ENCODE measurements around the gene S100A2. TPM values are rescaled to one million over a fixed set of nuclear protein-coding genes. Genes with fewer than 3 reads are reported as not detected.

S100A2 gene
- total RNA-seq, 1 donor from 2014 or later = 1,251 TPM

DNA sequence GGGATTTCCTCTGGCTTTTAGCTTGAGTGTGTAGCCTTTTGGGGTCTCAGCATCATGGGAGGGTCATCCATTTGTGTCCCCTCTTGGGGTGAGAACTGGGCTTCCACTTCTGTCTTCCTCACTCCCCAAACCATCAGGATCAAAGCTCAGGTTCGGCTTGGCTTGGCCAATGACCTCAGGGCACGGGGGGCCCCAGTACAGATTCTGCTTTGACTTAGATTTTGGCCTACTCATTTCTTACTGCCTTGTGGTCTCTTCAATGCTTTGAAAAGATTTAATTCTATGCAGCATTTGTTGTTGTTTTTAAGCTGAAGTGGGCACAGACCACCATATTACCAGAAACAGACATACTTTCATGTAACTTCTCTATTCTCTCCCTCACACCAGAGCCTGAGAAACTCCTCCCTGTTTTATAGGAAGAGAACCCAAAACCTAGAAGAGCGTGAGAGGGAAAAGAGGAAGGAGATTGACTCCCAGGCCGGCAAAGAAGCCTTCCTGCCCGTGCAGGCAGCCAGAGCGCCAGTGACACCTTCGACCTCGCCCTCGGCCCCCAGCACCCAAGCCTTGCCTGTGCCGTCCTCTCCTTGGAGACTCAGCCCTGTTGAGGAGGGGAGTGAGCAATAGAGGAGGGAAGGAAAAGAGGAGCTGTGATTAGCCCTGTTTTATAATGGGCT, 14.7 kb downstream of the S100A2 start:
- Histone ChIP-seq H3K4me3 (ENCODE audit: low read depth, low read length) (no peak overlapping the region), H3K27me3 (ENCODE audit: control insufficient read depth, insufficient read depth, low read length) (no peaks in the 10 kb centered on the region)
- DNase-seq (ENCODE audit: low read depth) = no peak

DNA sequence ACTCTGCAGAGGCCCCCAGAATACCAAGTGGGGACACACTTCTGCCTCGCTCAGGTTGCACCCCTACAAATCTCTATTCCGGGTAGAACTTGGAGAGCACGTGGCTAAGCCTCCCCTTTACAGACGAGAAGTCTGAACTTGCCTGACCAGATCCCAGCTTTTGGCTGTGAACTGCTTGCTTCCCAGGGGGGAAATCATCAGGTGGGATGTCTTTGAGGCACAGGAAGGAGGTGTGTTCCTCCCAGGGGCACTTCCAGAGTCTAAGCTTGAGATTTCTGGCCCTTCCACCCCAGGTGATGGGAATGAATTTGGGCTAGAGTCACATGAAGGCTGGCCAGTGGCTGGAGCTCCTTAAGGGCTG, 15.3 kb downstream of the S100A2 start:
- FAIRE-seq = no peak
- no peak overlapping the region for H3K4me3 ChIP-seq (ENCODE audit: low read depth, low read length)
- no peak for DNase-seq (ENCODE audit: low read depth)
- no peaks in the 10 kb centered on the region for H3K27me3 ChIP-seq (ENCODE audit: control insufficient read depth, insufficient read depth, low read length)
- TF ChIP-seq, protein P1, sequence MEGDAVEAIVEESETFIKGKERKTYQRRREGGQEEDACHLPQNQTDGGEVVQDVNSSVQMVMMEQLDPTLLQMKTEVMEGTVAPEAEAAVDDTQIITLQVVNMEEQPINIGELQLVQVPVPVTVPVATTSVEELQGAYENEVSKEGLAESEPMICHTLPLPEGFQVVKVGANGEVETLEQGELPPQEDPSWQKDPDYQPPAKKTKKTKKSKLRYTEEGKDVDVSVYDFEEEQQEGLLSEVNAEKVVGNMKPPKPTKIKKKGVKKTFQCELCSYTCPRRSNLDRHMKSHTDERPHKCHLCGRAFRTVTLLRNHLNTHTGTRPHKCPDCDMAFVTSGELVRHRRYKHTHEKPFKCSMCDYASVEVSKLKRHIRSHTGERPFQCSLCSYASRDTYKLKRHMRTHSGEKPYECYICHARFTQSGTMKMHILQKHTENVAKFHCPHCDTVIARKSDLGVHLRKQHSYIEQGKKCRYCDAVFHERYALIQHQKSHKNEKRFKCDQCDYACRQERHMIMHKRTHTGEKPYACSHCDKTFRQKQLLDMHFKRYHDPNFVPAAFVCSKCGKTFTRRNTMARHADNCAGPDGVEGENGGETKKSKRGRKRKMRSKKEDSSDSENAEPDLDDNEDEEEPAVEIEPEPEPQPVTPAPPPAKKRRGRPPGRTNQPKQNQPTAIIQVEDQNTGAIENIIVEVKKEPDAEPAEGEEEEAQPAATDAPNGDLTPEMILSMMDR (IDR thresholded peaks at IDR 0.05; ENCODE audit: insufficient read depth, low read length, severe bottlenecking) = no peak
- peaks cover 16% of the 10 kb centered on the region for H3K36me3 ChIP-seq (ENCODE audit: control insufficient read depth, insufficient read depth, low read length)

More for the DNA sequence above, 14.7 kb downstream of the S100A2 start:
- TF ChIP-seq, protein P1 (IDR thresholded peaks at IDR 0.05; ENCODE audit: insufficient read depth, low read length, severe bottlenecking) = no peak
- no peak for FAIRE-seq
- H3K36me3 ChIP-seq (ENCODE audit: control insufficient read depth, insufficient read depth, low read length) = peaks cover 16% of the 10 kb centered on the region

DNA sequence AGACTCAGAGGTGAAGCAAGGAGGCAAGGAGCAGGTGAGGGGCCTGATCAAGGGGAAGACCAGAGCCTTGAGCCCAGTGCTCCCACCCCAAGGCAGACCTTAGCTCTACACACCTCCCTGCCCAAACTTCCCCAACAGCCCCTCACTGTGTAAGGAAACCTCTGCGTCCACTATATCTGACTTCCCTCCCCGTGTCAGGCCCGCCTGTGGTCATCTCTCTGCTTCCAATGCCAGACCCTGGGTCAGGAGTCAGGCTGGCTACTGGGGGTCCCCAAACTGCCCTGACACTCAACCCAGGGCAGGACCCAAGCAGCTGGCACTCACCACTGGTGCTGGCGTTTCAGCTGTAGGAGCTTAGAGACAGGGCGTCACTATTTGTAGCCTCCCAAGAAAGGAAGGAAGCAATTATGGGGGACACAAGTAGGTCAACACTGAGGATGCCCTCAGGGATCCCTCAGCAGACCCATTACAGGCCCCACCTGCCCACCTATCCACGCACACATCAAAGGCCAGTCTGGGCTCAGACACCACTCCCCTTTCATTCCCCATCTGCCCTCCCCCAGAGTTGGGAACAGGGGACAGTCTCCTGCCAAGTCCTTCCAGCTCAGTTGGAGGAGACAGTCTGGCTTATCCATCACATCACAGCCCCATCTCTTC, 15.8 kb downstream of the S100A2 start:
- no peaks in the 10 kb centered on the region for H3K27me3 ChIP-seq (ENCODE audit: control insufficient read depth, insufficient read depth, low read length)
- no peak overlapping the region for H3K4me3 ChIP-seq (ENCODE audit: low read depth, low read length)
- DNase-seq (ENCODE audit: low read depth) = no peak
- TF ChIP-seq, protein P1 (IDR thresholded peaks at IDR 0.05; ENCODE audit: insufficient read depth, low read length, severe bottlenecking) = no peak
- H3K36me3 ChIP-seq (ENCODE audit: control insufficient read depth, insufficient read depth, low read length) = peaks cover 14% of the 10 kb centered on the region
- FAIRE-seq = no peak

DNA sequence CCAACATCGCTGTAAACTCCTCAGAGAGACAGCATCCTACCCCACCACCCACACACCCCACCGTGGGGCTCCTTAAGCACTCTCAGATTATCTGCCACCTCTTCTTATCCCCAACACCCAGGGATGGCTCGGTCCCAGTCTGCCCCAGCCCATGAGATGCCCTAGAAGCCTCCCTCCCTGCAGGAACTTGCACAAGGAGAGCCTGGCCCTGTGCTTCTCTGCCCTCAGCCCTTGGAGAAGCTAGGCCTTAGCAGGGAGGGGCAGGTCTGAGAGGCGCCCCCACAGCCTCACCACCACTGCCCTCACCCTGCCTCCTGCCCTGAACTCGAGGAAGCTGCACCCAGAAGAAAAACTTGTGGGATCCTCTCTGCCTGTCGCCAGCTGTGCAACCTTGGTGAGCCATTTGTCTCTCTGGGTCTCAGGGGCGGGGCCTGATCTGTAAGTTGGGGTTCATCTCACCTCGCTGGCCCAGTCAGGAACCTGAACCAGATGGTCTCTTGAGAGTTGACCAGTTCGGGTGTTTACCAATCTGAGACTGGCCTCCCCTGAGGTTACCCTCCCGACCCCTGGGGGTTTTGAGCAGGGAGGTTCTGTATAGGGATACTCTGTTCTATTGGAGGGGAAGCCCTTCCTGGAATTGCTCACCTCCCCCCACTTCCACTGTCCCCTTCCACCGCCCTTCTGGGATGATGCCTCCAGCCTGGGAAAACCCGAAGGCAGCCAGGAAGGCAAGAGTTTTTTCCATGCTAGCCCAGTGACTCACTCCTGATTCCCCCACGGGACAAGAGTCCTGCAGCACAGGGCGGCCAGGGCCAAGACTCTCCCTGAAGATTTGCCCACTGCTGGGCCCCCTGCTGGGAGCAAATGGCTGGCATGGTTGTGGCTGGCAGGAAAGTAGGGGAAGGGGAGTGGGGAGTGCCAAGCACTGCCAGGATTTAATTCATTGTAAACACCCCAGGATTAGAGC, 16.6 kb downstream of the S100A2 start, which contains the start of gene S100A3:
Gene S100A3, minus strand, starts transcription at position 537 of the 967 bp plus-strand sequence. CDS start 773 bp downstream, outside the sequence.
- TF ChIP-seq, protein P1 (IDR thresholded peaks at IDR 0.05; ENCODE audit: insufficient read depth, low read length, severe bottlenecking) = peak; percentile 16
- Histone ChIP-seq H3K4me3 (ENCODE audit: low read depth, low read length) (no peak within 1 kb of the TSS), H3K36me3 (ENCODE audit: control insufficient read depth, insufficient read depth, low read length) (peaks cover 14% of the 10 kb centered on the region), H3K27me3 (ENCODE audit: control insufficient read depth, insufficient read depth, low read length) (no peaks in the 10 kb centered on the region)
- DNase-seq (ENCODE audit: low read depth) = peak; percentile 77
- FAIRE-seq = no peak

DNA sequence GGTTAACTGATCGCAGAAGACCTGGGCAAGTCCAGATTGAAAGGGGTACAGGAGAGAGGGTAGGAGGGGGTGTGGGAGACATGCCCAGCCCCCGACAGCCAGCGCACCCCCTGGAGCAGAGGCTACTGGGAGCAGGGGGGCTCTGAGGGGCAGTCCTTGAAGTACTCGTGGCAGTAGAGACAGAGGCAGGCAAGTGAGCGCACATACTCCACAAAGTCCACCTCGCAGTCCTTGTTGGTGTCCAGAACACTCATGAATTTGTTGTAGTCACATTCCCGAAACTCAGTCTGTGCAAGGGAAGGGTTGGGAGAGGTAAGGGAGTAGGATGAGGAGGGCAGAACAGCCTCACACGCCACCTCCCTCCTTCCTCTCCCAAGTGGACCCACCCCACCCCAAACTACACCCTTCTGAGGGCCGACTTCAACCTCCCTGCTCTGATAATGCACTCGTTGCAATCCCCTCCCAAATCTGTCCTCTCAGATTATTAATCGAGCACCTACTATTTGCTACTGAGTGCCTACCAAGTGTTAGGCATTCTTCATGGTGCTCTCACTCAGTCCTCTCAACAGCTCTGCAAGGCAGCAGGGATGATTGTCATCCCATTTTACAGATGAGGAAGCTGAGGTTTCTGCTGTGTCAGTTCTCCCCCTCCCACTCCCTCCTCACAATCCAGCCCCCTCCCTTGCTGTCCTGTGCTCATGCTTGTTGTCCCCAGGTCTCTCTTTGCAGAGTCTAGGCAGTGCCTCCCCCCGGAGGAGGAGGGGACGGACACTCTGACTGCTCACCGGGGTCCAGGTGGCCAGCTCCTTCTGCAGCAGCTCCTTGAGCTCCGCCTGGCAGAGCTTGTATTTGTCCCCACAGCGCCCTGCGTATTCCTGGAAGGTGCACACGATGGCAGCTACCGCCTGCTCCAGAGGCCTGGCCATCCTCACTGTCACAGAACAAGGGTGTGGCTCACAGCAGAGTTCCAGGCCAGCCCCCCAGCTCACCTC, 17.8 kb downstream of the S100A2 start:
- DNase-seq (ENCODE audit: low read depth) = no peak
- Histone ChIP-seq H3K36me3 (ENCODE audit: control insufficient read depth, insufficient read depth, low read length) (peaks cover 8% of the 10 kb centered on the region), H3K4me3 (ENCODE audit: low read depth, low read length) (no peak overlapping the region), H3K27me3 (ENCODE audit: control insufficient read depth, insufficient read depth, low read length) (no peaks in the 10 kb centered on the region)
- FAIRE-seq = no peak
- TF ChIP-seq, protein P1 (IDR thresholded peaks at IDR 0.05; ENCODE audit: insufficient read depth, low read length, severe bottlenecking) = no peak
